GM19043 (cell line): ENCODE data around the gene CYRIA.

ENCODE experiments used
- ATAC-seq: cut with Tn5 transposase; IDR thresholded peaks from one replicate; pipeline ENCODE4 v1.9.1; 2021; ENCODE audit warnings: low read depth; ENCODE audit not compliant: unreplicated experiment

CYRIA gene

GRCh38 chr2:16633621-16634430 is 31.8 kb downstream of the CYRIA start:
- ATAC-seq, result no peak

GRCh38 chr2:16632598-16632997 is 33.0 kb downstream of the CYRIA start:
- ATAC-seq, result no peak

- no peak for ATAC-seq
Observed at GRCh38 chr2:16630463-16630862, 35.2 kb downstream of the CYRIA start.

GRCh38 chr2:16629770-16630169 is 35.9 kb downstream of the CYRIA start:
- no peak for ATAC-seq

GRCh38 chr2:16629044-16629443 is 36.6 kb downstream of the CYRIA start:
- no peak for ATAC-seq

- no peak for ATAC-seq
Observed at GRCh38 chr2:16628314-16628713, 37.3 kb downstream of the CYRIA start.

- no peak for ATAC-seq
Observed at GRCh38 chr2:16626997-16627605, 38.5 kb downstream of the CYRIA start.

GRCh38 chr2:16626497-16626896 is 39.1 kb downstream of the CYRIA start:
- ATAC-seq, result no peak

GRCh38 chr2:16625759-16626158 is 39.9 kb downstream of the CYRIA start:
- ATAC-seq, result no peak

- ATAC-seq, result no peak
Observed at GRCh38 chr2:16625201-16625729, 40.4 kb downstream of the CYRIA start.

- ATAC-seq, result no peak
Observed at GRCh38 chr2:16624436-16624780, 41.2 kb downstream of the CYRIA start.

GRCh38 chr2:16623564-16624435 is 41.8 kb downstream of the CYRIA start:
- no peak for ATAC-seq

GRCh38 chr2:16623031-16623430 is 42.6 kb downstream of the CYRIA start:
- ATAC-seq, result no peak

GRCh38 chr2:16622399-16622968 is 43.1 kb downstream of the CYRIA start:
- ATAC-seq, result no peak

- ATAC-seq, result no peak
Observed at GRCh38 chr2:16621316-16621715, 44.3 kb downstream of the CYRIA start.

GRCh38 chr2:16620590-16620989 is 45.0 kb downstream of the CYRIA start:
- no peak for ATAC-seq

GRCh38 chr2:16619576-16620245 is 45.9 kb downstream of the CYRIA start:
- no peak for ATAC-seq

GRCh38 chr2:16617282-16618266 is 48.1 kb downstream of the CYRIA start:
- ATAC-seq, result no peak
